ENCODE measurements around the gene KLK15.

GRCh38 chr19:50778906-50779430, 54.4 kb downstream of the KLK15 start:
- no peak for TF ChIP-seq POLR2A (IDR thresholded peaks at IDR 0.05)
- TF ChIP-seq, protein P1, sequence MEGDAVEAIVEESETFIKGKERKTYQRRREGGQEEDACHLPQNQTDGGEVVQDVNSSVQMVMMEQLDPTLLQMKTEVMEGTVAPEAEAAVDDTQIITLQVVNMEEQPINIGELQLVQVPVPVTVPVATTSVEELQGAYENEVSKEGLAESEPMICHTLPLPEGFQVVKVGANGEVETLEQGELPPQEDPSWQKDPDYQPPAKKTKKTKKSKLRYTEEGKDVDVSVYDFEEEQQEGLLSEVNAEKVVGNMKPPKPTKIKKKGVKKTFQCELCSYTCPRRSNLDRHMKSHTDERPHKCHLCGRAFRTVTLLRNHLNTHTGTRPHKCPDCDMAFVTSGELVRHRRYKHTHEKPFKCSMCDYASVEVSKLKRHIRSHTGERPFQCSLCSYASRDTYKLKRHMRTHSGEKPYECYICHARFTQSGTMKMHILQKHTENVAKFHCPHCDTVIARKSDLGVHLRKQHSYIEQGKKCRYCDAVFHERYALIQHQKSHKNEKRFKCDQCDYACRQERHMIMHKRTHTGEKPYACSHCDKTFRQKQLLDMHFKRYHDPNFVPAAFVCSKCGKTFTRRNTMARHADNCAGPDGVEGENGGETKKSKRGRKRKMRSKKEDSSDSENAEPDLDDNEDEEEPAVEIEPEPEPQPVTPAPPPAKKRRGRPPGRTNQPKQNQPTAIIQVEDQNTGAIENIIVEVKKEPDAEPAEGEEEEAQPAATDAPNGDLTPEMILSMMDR (IDR thresholded peaks at IDR 0.05), result no peak

Data from tibial nerve (tissue), 3 donors.